ENCODE results near the gene XPR1.

Gene XPR1

DNA sequence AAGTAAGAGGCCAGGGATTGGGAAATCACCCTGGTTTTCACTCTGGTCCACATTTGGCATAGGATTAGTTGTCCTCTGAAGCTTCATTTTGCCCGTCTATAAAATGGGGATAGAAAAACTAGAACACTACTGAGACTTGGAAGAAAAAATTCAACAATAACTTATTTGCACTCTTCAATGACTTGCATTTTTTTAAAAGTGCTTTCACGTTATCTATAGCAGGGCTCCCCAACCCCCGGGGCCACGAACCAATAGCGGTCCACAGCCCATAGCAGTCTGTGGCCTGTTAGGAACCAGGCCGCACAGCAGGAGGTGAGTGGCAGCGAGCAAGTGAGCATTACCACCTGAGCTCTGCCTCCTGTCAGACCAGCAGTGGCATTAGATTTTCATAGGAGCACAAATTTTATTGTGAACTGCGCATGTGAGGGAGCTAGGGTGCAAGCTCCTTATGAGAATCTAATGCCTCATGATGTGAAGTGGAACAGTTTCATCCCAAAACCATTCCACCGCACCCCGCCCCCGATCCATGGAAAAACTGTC is 283.7 kb downstream of the XPR1 start:
- no peak overlapping the region for H3K27ac ChIP-seq (ENCODE audit: low read depth, low read length)
- no peak overlapping the region for H3K9ac ChIP-seq (ENCODE audit: low read length in 5 of 5)
- no peaks in the 10 kb centered on the region for H3K27me3 ChIP-seq (ENCODE audit: control insufficient read depth in 5 of 5, insufficient read depth in 4 of 5, low read length in 5 of 5)
- H3K9me3 ChIP-seq (ENCODE audit: control insufficient read depth in 5 of 5, low read length in 5 of 5) = no peaks in the 10 kb centered on the region
- H3K36me3 ChIP-seq (ENCODE audit: control insufficient read depth in 5 of 5, insufficient read depth in 5 of 5, low read length in 5 of 5) = peaks cover 0 to 31% (median 21%) of the 10 kb centered on the region in 5 donors
- no peak overlapping the region for H3K4me3 ChIP-seq (ENCODE audit: low read depth in 1 of 5, low read length in 5 of 5)
- peaks cover 0 to 26% (median 19%) of the 10 kb centered on the region in 5 donors for H3K4me1 ChIP-seq (ENCODE audit: control insufficient read depth in 5 of 5, insufficient read depth in 5 of 5, low read length in 5 of 5)

DNA sequence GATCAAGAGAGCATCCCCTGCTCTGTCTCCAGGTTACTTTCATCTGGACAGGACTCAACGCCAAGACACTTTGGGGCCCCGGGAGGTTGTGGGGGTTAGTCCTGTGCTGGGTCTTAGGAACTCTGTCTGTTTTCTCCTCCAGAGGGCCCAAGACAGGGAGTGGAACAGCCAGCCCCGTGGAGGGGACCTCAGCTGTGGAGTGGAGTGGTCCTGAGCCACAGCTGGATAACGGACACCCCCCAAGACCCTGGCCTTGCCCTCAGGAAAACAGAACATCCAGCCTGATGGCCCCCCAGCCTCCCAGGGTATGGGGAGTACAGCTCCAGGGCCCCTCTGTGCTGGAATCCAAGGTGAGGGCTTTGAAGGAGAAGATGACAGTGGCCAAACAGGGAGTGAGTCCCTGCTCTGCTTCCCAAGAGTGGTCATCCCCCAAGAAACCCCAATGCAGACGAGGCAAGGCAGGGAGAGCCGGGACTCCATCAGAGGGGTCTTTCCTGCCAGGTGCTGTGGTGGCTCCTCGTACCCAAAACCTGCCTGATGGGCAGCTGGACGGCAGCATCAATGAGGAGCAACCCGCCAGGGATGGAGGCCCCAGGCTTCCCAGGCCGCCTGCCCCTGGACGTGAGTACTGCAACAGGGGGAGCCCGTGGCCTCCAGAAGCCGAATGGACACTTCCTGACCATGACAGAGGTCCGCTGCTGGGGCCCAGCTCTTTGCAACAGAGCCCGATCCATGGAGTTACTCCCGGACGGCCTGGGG is 284.4 kb downstream of the XPR1 start:
- Histone ChIP-seq H3K36me3 (ENCODE audit: control insufficient read depth in 5 of 5, insufficient read depth in 5 of 5, low read length in 5 of 5) (peaks cover 0 to 31% (median 21%) of the 10 kb centered on the region in 5 donors), H3K4me1 (ENCODE audit: control insufficient read depth in 5 of 5, insufficient read depth in 5 of 5, low read length in 5 of 5) (peaks cover 0 to 26% (median 19%) of the 10 kb centered on the region in 5 donors), H3K4me3 (ENCODE audit: low read depth in 1 of 5, low read length in 5 of 5) (no peak overlapping the region), H3K27me3 (ENCODE audit: control insufficient read depth in 5 of 5, insufficient read depth in 4 of 5, low read length in 5 of 5) (no peaks in the 10 kb centered on the region), H3K27ac (ENCODE audit: low read depth, low read length) (no peak overlapping the region), H3K9ac (ENCODE audit: low read length in 5 of 5) (no peak overlapping the region), H3K9me3 (ENCODE audit: control insufficient read depth in 5 of 5, low read length in 5 of 5) (no peaks in the 10 kb centered on the region)

DNA sequence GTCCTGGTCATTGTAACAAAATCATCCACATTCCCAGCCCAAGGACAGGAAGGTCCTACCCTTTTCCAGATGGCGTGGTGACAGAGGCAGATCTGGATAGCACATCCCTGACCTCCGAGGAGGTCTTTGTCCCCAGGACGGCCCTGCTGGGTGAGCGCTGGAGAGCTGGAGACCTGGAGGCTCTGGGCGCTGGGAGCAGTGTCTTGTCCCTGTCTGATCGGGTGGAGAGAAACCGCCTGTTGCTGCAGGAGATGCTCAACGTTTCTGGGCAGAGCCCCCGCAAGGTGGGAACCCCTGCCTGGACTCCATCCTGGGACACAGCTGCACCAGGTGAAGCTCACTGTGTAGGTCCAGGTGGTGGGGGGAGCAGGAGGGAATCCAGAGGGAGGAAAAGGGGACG is 284.9 kb downstream of the XPR1 start:
- no peak overlapping the region for H3K9ac ChIP-seq (ENCODE audit: low read length in 5 of 5)
- peaks cover 0 to 31% (median 21%) of the 10 kb centered on the region in 5 donors for H3K36me3 ChIP-seq (ENCODE audit: control insufficient read depth in 5 of 5, insufficient read depth in 5 of 5, low read length in 5 of 5)
- H3K4me3 ChIP-seq (ENCODE audit: low read depth in 1 of 5, low read length in 5 of 5) = no peak overlapping the region
- peaks cover 0 to 21% (median 14%) of the 10 kb centered on the region in 5 donors for H3K4me1 ChIP-seq (ENCODE audit: control insufficient read depth in 5 of 5, insufficient read depth in 5 of 5, low read length in 5 of 5)
- no peak overlapping the region for H3K27ac ChIP-seq (ENCODE audit: low read depth, low read length)
- H3K27me3 ChIP-seq (ENCODE audit: control insufficient read depth in 5 of 5, insufficient read depth in 4 of 5, low read length in 5 of 5) = no peaks in the 10 kb centered on the region
- H3K9me3 ChIP-seq (ENCODE audit: control insufficient read depth in 5 of 5, low read length in 5 of 5) = no peaks in the 10 kb centered on the region

DNA sequence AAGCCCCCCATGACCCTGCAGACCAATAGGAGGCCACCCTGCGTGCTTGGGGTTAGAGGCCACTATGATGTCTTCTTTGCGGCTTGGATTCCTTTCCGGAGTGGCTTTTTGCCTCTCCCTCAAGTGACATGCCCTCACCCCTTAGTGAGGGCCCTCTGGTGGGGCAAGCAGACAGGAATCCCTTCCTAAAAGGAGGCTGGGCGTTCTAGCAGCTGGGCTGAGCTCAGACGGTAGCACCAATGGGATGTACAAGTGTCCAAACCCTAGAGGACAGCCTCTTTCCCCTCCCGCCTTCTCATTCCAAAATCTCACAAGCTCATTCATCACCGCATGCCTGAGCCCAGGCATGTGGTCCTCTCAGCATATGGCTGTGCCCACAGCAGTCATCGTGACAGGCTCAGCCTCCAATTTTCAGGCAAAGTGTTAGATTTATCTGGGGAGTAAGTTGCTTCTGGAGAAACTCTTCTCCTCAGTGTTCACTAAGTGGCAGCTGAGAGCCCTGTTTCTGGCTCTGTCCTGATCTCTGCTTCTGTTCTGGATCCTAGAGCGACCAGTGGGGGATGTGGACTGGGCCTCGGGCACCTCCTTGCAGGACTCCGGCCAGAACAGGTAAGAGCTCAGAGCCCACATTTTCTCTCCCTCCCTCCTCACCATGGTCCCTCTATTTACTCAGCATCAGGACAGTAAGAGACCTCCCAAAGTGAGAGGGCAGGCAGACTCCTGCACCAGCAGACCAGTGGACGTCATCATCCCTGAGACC is 285.7 kb downstream of the XPR1 start:
- H3K27ac ChIP-seq (ENCODE audit: low read depth, low read length) = no peak overlapping the region
- H3K36me3 ChIP-seq (ENCODE audit: control insufficient read depth in 5 of 5, insufficient read depth in 5 of 5, low read length in 5 of 5) = peaks cover 0 to 31% (median 21%) of the 10 kb centered on the region in 5 donors
- no peak overlapping the region for H3K4me3 ChIP-seq (ENCODE audit: low read depth in 1 of 5, low read length in 5 of 5)
- H3K9me3 ChIP-seq (ENCODE audit: control insufficient read depth in 5 of 5, low read length in 5 of 5) = no peaks in the 10 kb centered on the region
- peaks cover 0 to 14% (median 7%) of the 10 kb centered on the region in 5 donors for H3K4me1 ChIP-seq (ENCODE audit: control insufficient read depth in 5 of 5, insufficient read depth in 5 of 5, low read length in 5 of 5)
- H3K9ac ChIP-seq (ENCODE audit: low read length in 5 of 5) = no peak overlapping the region
- H3K27me3 ChIP-seq (ENCODE audit: control insufficient read depth in 5 of 5, insufficient read depth in 4 of 5, low read length in 5 of 5) = no peaks in the 10 kb centered on the region

DNA sequence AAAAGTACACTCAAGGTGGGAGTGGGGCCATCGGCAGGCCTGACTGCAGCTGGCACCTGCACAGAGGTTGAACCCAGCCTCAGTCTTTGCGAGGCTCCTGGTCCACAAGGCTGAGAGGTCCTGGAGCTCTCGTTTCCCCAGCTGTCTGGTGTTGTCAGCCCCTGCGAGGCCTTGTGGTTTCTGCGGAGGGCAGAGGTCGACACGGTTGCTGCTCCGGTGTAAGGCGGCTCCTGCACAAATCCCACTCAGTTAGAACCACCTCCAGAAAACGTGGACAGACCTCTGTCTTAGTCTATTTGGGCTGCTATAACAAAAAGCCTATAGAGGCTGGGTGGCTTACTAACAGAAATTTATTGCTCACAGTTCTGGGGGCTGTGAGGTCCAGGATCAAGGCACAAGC is 286.7 kb downstream of the XPR1 start:
- Histone ChIP-seq H3K27ac (ENCODE audit: low read depth, low read length) (no peak overlapping the region), H3K4me3 (ENCODE audit: low read depth in 1 of 5, low read length in 5 of 5) (no peak overlapping the region), H3K9ac (ENCODE audit: low read length in 5 of 5) (no peak overlapping the region), H3K4me1 (ENCODE audit: control insufficient read depth in 5 of 5, insufficient read depth in 5 of 5, low read length in 5 of 5) (peaks cover 0 to 19% (median 5%) of the 10 kb centered on the region in 5 donors), H3K36me3 (ENCODE audit: control insufficient read depth in 5 of 5, insufficient read depth in 5 of 5, low read length in 5 of 5) (peaks cover 0 to 31% (median 21%) of the 10 kb centered on the region in 5 donors), H3K27me3 (ENCODE audit: control insufficient read depth in 5 of 5, insufficient read depth in 4 of 5, low read length in 5 of 5) (no peaks in the 10 kb centered on the region), H3K9me3 (ENCODE audit: control insufficient read depth in 5 of 5, low read length in 5 of 5) (no peaks in the 10 kb centered on the region)

DNA sequence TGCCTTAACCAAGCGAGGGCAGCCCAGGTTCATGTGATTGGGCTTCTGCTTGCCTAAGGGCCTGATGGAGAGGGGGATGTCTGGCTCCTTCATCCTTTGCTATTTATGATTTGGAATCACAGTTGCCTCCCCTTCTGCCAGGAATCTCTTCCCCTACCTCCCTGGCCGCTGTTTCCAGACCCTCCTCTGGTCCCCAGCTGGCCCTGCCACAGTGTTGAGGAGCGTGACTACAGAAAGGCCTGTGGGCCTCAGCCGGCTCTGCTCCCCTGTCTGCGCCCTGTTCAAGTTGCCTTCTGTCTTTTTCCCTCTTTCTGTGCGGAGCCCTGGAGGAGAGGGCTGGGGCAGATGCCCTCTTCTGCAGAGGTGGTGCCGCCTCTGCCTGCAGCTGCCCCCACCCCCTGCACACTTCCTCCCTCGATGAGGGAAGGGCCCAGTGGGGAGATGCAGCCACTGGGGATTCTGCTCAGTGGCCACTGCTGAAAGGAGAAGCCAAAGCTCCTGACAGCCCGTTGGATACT is 287.4 kb downstream of the XPR1 start:
- Histone ChIP-seq H3K27me3 (ENCODE audit: control insufficient read depth in 5 of 5, insufficient read depth in 4 of 5, low read length in 5 of 5) (no peaks in the 10 kb centered on the region), H3K9me3 (ENCODE audit: control insufficient read depth in 5 of 5, low read length in 5 of 5) (no peaks in the 10 kb centered on the region), H3K4me3 (ENCODE audit: low read depth in 1 of 5, low read length in 5 of 5) (no peak overlapping the region), H3K27ac (ENCODE audit: low read depth, low read length) (no peak overlapping the region), H3K9ac (ENCODE audit: low read length in 5 of 5) (no peak overlapping the region), H3K4me1 (ENCODE audit: control insufficient read depth in 5 of 5, insufficient read depth in 5 of 5, low read length in 5 of 5) (peaks cover 0 to 21% (median 8%) of the 10 kb centered on the region in 5 donors), H3K36me3 (ENCODE audit: control insufficient read depth in 5 of 5, insufficient read depth in 5 of 5, low read length in 5 of 5) (peaks cover 0 to 31% (median 21%) of the 10 kb centered on the region in 5 donors)

DNA sequence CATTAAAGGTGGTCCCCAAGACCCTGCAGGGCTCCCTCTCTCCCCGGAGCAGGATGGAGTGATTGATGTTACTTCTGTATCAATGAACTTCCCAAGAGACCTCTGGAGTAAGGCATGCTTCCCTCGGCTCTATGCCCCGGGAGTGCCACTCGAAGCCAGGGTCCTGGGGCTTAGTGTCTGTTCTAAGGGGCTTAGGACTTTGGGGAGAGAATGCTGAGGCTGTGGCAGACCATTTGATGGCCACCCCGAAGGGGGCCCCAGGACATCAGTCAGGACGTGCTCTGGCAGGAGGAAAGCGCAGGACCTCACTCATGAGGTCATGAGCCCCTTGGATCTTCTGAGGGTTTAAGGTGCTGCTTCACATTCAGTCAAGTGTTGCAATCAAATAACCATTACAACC is 288.4 kb downstream of the XPR1 start:
- no peaks in the 10 kb centered on the region for H3K27me3 ChIP-seq (ENCODE audit: control insufficient read depth in 5 of 5, insufficient read depth in 4 of 5, low read length in 5 of 5)
- H3K4me1 ChIP-seq (ENCODE audit: control insufficient read depth in 5 of 5, insufficient read depth in 5 of 5, low read length in 5 of 5) = peaks cover 2 to 24% (median 11%) of the 10 kb centered on the region in 5 donors
- no peak overlapping the region for H3K4me3 ChIP-seq (ENCODE audit: low read depth in 1 of 5, low read length in 5 of 5)
- H3K9me3 ChIP-seq (ENCODE audit: control insufficient read depth in 5 of 5, low read length in 5 of 5) = no peaks in the 10 kb centered on the region
- H3K27ac ChIP-seq (ENCODE audit: low read depth, low read length) = no peak overlapping the region
- no peak overlapping the region for H3K9ac ChIP-seq (ENCODE audit: low read length in 5 of 5)
- peaks cover 0 to 31% (median 21%) of the 10 kb centered on the region in 5 donors for H3K36me3 ChIP-seq (ENCODE audit: control insufficient read depth in 5 of 5, insufficient read depth in 5 of 5, low read length in 5 of 5)

DNA sequence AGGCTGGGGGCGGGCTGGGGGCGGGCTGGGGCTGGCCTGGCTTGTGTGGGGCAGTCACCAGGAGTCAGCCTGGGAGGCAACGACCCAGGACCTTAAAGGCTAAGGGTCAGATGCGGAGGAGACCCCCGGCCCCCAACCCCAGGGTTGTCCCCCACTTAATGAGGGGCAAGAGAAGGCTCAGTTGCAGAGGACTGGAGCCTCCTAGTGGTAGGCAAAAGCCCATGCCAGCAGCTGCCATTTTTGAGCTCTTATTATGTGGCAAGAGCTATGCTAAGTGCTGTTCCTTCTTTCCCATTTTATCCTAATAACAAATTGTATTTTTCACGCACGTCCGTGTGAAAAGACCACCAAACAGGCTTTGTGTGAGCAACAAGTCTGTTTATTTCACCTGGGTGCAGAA is 288.9 kb downstream of the XPR1 start:
- Histone ChIP-seq H3K4me3 (ENCODE audit: low read depth in 1 of 5, low read length in 5 of 5) (no peak overlapping the region), H3K27ac (ENCODE audit: low read depth, low read length) (no peak overlapping the region), H3K36me3 (ENCODE audit: control insufficient read depth in 5 of 5, insufficient read depth in 5 of 5, low read length in 5 of 5) (peaks cover 0 to 31% (median 21%) of the 10 kb centered on the region in 5 donors)

DNA sequence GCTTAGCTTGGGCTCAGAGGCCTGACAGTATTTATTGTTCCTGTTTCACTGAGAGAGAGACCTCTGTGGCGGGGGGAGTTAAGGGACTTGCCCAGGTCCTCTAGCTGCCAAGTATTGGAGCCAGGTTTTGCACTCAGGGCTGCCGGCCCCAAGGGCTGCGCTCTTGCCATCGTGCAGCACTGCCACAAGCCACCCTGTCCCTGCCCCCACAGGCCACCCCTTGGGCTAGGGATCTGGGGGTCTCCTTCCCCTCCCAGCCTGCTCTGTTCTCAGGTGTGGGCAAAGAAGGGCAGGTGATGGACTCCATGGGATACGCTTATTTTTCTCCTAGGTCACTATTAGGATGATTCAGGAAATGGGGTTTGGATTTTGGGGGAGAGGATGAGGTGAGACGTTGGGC is 289.6 kb downstream of the XPR1 start:
- Histone ChIP-seq H3K36me3 (ENCODE audit: control insufficient read depth in 5 of 5, insufficient read depth in 5 of 5, low read length in 5 of 5) (peaks cover 0 to 27% (median 20%) of the 10 kb centered on the region in 5 donors), H3K9me3 (ENCODE audit: control insufficient read depth in 5 of 5, low read length in 5 of 5) (no peaks in the 10 kb centered on the region), H3K9ac (ENCODE audit: low read length in 5 of 5) (no peak overlapping the region), H3K4me3 (ENCODE audit: low read depth in 1 of 5, low read length in 5 of 5) (no peak overlapping the region), H3K4me1 (ENCODE audit: control insufficient read depth in 5 of 5, insufficient read depth in 5 of 5, low read length in 5 of 5) (peaks cover 6 to 36% (median 23%) of the 10 kb centered on the region in 5 donors), H3K27me3 (ENCODE audit: control insufficient read depth in 5 of 5, insufficient read depth in 4 of 5, low read length in 5 of 5) (no peaks in the 10 kb centered on the region), H3K27ac (ENCODE audit: low read depth, low read length) (no peak overlapping the region)

More for the DNA sequence above, 288.9 kb downstream of the XPR1 start:
- no peaks in the 10 kb centered on the region for H3K9me3 ChIP-seq (ENCODE audit: control insufficient read depth in 5 of 5, low read length in 5 of 5)
- H3K4me1 ChIP-seq (ENCODE audit: control insufficient read depth in 5 of 5, insufficient read depth in 5 of 5, low read length in 5 of 5) = peaks cover 4 to 29% (median 16%) of the 10 kb centered on the region in 5 donors
- H3K27me3 ChIP-seq (ENCODE audit: control insufficient read depth in 5 of 5, insufficient read depth in 4 of 5, low read length in 5 of 5) = no peaks in the 10 kb centered on the region
- H3K9ac ChIP-seq (ENCODE audit: low read length in 5 of 5) = no peak overlapping the region

Measured in subcutaneous abdominal adipose tissue (tissue), 5 donors.